Measurements from ENCODE around the gene UBE2B.

The UBE2B gene

DNA sequence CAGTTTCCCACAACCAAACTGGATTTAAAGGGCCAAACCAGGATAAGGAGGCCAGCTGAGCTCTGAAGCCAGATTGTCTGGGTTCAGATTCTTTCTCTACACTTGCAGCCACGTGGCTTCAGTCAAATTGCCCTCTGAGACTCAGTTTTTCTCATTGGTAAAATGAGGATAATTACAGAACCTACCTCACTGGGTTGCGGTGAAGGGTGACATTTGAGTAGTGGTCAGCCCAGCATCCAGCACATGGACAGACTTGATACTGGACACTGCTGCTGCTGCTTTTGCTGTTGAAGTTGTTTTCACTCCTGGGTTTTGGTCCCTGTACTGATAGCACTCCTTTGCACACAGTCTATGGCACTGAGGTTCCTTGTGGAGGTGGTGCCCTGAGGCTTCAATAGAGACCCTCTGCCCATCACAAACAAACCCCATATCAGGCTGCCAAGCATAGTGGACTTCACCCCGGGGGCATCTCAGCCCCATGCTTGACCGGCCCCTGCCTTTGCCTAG, 66.0 kb downstream of the UBE2B start:
- no peak for DNase-seq (ENCODE audit: low spot score)
- no peak overlapping the region for H3K4me3 ChIP-seq
- TF ChIP-seq, protein P1, sequence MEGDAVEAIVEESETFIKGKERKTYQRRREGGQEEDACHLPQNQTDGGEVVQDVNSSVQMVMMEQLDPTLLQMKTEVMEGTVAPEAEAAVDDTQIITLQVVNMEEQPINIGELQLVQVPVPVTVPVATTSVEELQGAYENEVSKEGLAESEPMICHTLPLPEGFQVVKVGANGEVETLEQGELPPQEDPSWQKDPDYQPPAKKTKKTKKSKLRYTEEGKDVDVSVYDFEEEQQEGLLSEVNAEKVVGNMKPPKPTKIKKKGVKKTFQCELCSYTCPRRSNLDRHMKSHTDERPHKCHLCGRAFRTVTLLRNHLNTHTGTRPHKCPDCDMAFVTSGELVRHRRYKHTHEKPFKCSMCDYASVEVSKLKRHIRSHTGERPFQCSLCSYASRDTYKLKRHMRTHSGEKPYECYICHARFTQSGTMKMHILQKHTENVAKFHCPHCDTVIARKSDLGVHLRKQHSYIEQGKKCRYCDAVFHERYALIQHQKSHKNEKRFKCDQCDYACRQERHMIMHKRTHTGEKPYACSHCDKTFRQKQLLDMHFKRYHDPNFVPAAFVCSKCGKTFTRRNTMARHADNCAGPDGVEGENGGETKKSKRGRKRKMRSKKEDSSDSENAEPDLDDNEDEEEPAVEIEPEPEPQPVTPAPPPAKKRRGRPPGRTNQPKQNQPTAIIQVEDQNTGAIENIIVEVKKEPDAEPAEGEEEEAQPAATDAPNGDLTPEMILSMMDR (IDR thresholded peaks at IDR 0.05) = no peak
- peak overlapping the region in 1 of 2 donors; percentile 80 for H3K27ac ChIP-seq

DNA sequence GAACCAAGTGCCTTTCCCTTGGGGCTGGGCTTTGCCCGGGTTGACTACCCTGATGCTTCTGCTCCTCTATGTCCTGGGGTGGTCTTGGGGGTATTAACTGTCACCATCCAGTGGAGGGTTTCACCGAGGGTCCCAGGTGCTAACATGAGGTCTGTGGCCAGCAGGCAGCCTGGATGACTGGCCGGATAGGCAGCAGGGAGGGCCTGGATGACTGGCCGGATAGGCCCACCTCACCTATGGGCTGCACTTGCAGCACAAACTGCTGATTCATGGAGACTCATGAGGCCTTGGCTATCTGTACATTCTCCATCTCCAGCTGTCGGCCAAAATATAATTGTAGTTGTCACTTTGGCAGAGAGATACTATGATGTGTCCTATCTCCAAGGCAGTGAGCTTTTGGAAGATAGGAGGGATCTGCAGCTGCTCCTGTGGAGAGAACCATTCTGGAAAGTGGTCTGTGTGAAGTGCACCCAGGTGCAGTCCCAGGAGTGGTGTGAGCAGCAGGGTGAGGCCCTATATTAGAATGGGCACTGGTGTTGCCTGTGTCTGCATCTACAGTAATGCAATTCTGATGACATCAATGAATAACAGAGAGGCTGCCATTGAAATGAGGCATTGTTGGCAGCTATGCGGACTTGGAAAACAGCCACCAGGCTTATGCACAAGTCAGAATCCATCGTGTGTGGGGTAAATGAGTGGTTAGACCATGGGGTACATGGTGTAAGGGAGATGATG, 66.6 kb downstream of the UBE2B start:
- TF ChIP-seq, protein P1 (IDR thresholded peaks at IDR 0.05) = no peak
- no peak for DNase-seq (ENCODE audit: low spot score)
- Histone ChIP-seq H3K27ac (peak overlapping the region in 1 of 2 donors; percentile 80), H3K4me3 (no peak overlapping the region)

DNA sequence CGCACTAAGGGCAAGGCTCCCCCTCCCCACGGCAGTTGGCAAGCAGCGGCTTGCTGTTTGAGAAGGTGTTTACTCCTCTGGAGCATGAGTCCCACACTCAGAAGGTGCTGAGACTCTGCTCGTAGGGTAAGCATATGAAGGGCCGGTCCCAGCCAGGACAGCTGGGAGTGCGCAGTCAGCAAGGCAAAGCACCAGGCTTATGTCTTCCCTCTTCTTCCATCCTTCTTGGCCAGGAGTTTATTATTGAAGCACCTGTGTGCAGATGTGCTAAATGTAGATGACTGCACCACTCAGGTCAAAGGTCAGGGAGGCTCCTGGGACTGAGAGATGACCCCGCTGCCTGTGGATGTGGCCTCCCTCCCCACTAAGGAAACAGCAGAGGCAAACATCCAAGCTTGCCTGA, 67.4 kb downstream of the UBE2B start:
- no peak for DNase-seq (ENCODE audit: low spot score)
- H3K4me3 ChIP-seq = peak overlapping the region; percentile 9
- TF ChIP-seq, protein P1 (IDR thresholded peaks at IDR 0.05) = no peak
- H3K27ac ChIP-seq = peak overlapping the region; percentile 23 to 80

DNA sequence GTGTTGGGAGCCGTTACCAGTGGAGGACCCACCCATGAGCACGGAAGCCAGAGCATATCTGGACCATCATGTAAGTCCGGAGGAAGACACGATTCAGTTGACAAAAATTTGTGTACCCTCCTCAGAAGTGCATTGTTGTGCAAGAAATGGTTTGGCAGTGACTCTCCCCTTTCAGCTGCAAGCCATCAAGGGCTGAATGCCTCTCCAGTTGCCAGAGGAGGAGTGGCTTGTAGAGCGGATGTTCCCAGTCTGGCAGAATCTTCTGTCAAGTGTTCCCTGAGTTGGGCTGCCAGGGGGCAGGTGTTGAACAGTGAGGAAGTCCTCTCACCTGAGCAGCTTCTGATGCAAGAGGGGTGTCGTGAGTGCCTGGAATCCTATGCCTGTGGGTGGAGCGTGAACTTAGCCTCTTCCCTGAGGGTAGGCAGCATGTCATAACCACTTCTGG, 67.9 kb downstream of the UBE2B start:
- peak; percentile 83 for DNase-seq (ENCODE audit: low spot score)
- Histone ChIP-seq H3K27ac (peak overlapping the region; percentile 23 to 80), H3K4me3 (peak overlapping the region; percentile 9)
- TF ChIP-seq, protein P1 (IDR thresholded peaks at IDR 0.05) = no peak

DNA sequence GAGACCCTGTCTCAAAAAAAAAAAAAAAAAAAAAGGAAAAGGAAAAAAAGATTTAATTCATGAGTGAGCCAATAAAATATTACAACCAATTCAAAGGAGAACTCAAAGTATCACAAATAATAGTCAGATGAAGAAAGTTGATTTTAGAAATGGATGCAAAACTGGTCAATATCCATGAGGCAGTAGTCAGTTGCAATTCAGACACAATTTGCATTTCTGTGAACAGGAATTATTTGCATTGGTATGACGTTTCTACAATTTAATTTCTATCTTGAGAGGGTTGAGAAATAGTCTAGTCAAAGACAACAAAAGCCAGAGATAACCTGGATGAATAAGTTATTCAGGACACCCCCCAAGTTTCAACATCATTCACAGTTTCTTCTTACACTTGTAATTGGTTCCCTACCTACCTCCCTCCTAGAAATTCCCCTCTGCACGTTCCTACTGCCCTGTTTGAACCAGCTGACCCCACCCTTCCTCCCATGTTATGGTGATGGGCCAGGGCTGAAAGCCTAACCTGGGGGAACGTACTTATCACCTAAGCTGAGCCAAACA, 68.9 kb downstream of the UBE2B start:
- DNase-seq (ENCODE audit: low spot score) = no peak
- no peak overlapping the region for H3K4me3 ChIP-seq
- no peak overlapping the region for H3K27ac ChIP-seq
- TF ChIP-seq, protein P1 (IDR thresholded peaks at IDR 0.05) = no peak

Data from coronary artery (tissue), 2 donors.